Measurements from ENCODE around the gene PTPRM.

PTPRM gene

GRCh38 chr18:8406186-8406867, 839.2 kb downstream of the PTPRM start:
- TF ChIP-seq CTCF (IDR thresholded peaks at IDR 0.05), result no peak
- Histone ChIP-seq H3K4me1 (no peaks in the 10 kb centered on the region), H3K27me3 (no peaks in the 10 kb centered on the region), H3K27ac (no peak overlapping the region), H3K36me3 (peaks cover 29 to 64% (median 50%) of the 10 kb centered on the region in 3 donors), H3K9me3 (peaks cover 0 to 17% (median 5%) of the 10 kb centered on the region in 3 donors), H3K4me3 (no peak overlapping the region)
- intact Hi-C loops (cut with DNase I; ENCODE audit: low total_unique reads), result no loop called here
- no peak for DNase-seq

GRCh38 chr18:8406868-8407250, 839.7 kb downstream of the PTPRM start:
- intact Hi-C loops (cut with DNase I; ENCODE audit: low total_unique reads), result no loop called here
- Histone ChIP-seq H3K36me3 (peaks cover 29 to 59% (median 45%) of the 10 kb centered on the region in 3 donors), H3K4me1 (no peaks in the 10 kb centered on the region), H3K27me3 (no peaks in the 10 kb centered on the region), H3K27ac (no peak overlapping the region), H3K4me3 (no peak overlapping the region), H3K9me3 (peaks cover 0 to 21% (median 10%) of the 10 kb centered on the region in 3 donors)
- TF ChIP-seq CTCF (IDR thresholded peaks at IDR 0.05), result no peak
- no peak for DNase-seq

GRCh38 chr18:8409151-8409550, 842.0 kb downstream of the PTPRM start:
- no peak overlapping the region for H3K27ac ChIP-seq
- H3K36me3 ChIP-seq, result peaks cover 29 to 54% (median 40%) of the 10 kb centered on the region in 3 donors
- H3K4me1 ChIP-seq, result no peaks in the 10 kb centered on the region
- no peak overlapping the region for H3K4me3 ChIP-seq
- intact Hi-C loops (cut with DNase I; ENCODE audit: low total_unique reads), result no loop called here
- DNase-seq, result no peak
- TF ChIP-seq CTCF (IDR thresholded peaks at IDR 0.05), result no peak
- peaks cover 0 to 39% (median 15%) of the 10 kb centered on the region in 3 donors for H3K9me3 ChIP-seq
- H3K27me3 ChIP-seq, result no peaks in the 10 kb centered on the region

- no peak for TF ChIP-seq CTCF (IDR thresholded peaks at IDR 0.05)
- Histone ChIP-seq H3K4me1 (no peaks in the 10 kb centered on the region), H3K4me3 (no peak overlapping the region), H3K27me3 (no peaks in the 10 kb centered on the region), H3K9me3 (peaks cover 0 to 40% (median 15%) of the 10 kb centered on the region in 3 donors), H3K36me3 (peaks cover 15 to 32% (median 17%) of the 10 kb centered on the region in 3 donors), H3K27ac (no peak overlapping the region)
- DNase-seq, result no peak
- intact Hi-C loops (cut with DNase I; ENCODE audit: low total_unique reads), result no loop called here
Observed at GRCh38 chr18:8411492-8411891, 844.4 kb downstream of the PTPRM start.

- no peaks in the 10 kb centered on the region for H3K4me1 ChIP-seq
- intact Hi-C loops (cut with DNase I; ENCODE audit: low total_unique reads), result no loop called here
- H3K27me3 ChIP-seq, result no peaks in the 10 kb centered on the region
- peaks cover 0 to 40% (median 15%) of the 10 kb centered on the region in 3 donors for H3K9me3 ChIP-seq
- H3K27ac ChIP-seq, result no peak overlapping the region
- no peak overlapping the region for H3K4me3 ChIP-seq
- TF ChIP-seq CTCF (IDR thresholded peaks at IDR 0.05), result no peak
- DNase-seq, result no peak
- peaks cover 9 to 26% (median 12%) of the 10 kb centered on the region in 3 donors for H3K36me3 ChIP-seq
Observed at GRCh38 chr18:8412117-8412516, 845.0 kb downstream of the PTPRM start.

Measured in tibial artery (tissue), 4 donors.